ENCODE data around the gene PNMA6E.
"Not testable (repeated sequence)": the region's sequence is repeated elsewhere in the genome, so short reads cannot be mapped to it uniquely, and the experiment has no call there.

Gene PNMA6E

GRCh38 chrX:153388722-153389459 lies 12.3 kb downstream of the PNMA6E start:
- no peak for TF ChIP-seq CTCF (IDR thresholded peaks at IDR 0.05; ENCODE audit: low read length, missing control alignments)
- no peak for DNase-seq (ENCODE audit: low read depth)
- no peak overlapping the region for H3K4me3 ChIP-seq (replicated peaks; ENCODE audit: low read depth, low read length)

- TF ChIP-seq CTCF (IDR thresholded peaks at IDR 0.05; ENCODE audit: low read length, missing control alignments): no peak
Measured at GRCh38 chrX:153387987-153388721, 13.0 kb downstream of the PNMA6E start.

GRCh38 chrX:153387345-153387744 lies 13.8 kb downstream of the PNMA6E start:
- no peak for DNase-seq (ENCODE audit: low read depth)
- TF ChIP-seq CTCF (IDR thresholded peaks at IDR 0.05; ENCODE audit: low read length, missing control alignments): no peak
- H3K4me3 ChIP-seq (replicated peaks; ENCODE audit: low read depth, low read length): no peak overlapping the region

More at GRCh38 chrX:153387987-153388721, 13.0 kb downstream of the PNMA6E start:
- DNase-seq (ENCODE audit: low read depth): no peak
- H3K4me3 ChIP-seq (replicated peaks; ENCODE audit: low read depth, low read length): no peak overlapping the region

- DNase-seq (ENCODE audit: low read depth): no peak
- H3K4me3 ChIP-seq (replicated peaks; ENCODE audit: low read depth, low read length): no peak overlapping the region
- TF ChIP-seq CTCF (IDR thresholded peaks at IDR 0.05; ENCODE audit: low read length, missing control alignments): no peak
Measured at GRCh38 chrX:153386097-153386496, 15.1 kb downstream of the PNMA6E start.

- DNase-seq (ENCODE audit: low read depth); H3K4me3 ChIP-seq (replicated peaks; ENCODE audit: low read depth, low read length): not testable (repeated sequence)
Measured at GRCh38 chrX:153384973-153385372, 16.2 kb downstream of the PNMA6E start.

- TF ChIP-seq CTCF (IDR thresholded peaks at IDR 0.05; ENCODE audit: low read length, missing control alignments): no peak
- H3K4me3 ChIP-seq (replicated peaks; ENCODE audit: low read depth, low read length): no peak overlapping the region
- DNase-seq (ENCODE audit: low read depth): no peak
Measured at GRCh38 chrX:153384390-153384789, 16.8 kb downstream of the PNMA6E start.

GRCh38 chrX:153382563-153383482 lies 18.3 kb downstream of the PNMA6E start:
- no peak overlapping the region for H3K4me3 ChIP-seq (replicated peaks; ENCODE audit: low read depth, low read length)
- no peak for TF ChIP-seq CTCF (IDR thresholded peaks at IDR 0.05; ENCODE audit: low read length, missing control alignments)
- no peak for DNase-seq (ENCODE audit: low read depth)
